ENCODE data around the gene COL18A1. TPM values are rescaled to one million over a fixed set of nuclear protein-coding genes. Genes with fewer than 3 reads are reported as not detected.

COL18A1 gene
- total and polyA plus RNA-seq, 2 of the 8 experiments (the other 6 are each of a cell fraction or from before 2014, with no cell fraction given): 145 to 201 TPM

GRCh38 chr21:45454926-45455673 lies 50.1 kb downstream of the COL18A1 start:
- Histone ChIP-seq H4K8ac (ENCODE audit: extremely low read depth, insufficient read depth, low read length) (no peak overlapping the region), H3K4ac (replicated peaks; ENCODE audit: insufficient read length, low read depth, low read length) (no peak overlapping the region), H3K18ac (ENCODE audit: extremely low read depth, low read length) (no peak overlapping the region), H3K4me3 (ENCODE audit: extremely low read depth in 1 of 4, insufficient read depth in 2 of 4, low read depth in 3 of 4, low read length in 4 of 4) (no peak overlapping the region), H3K79me1 (ENCODE audit: low read depth, low read length) (peaks cover 21% of the 10 kb centered on the region), H3K4me2 (ENCODE audit: insufficient read depth in 1 of 2, low read depth in 2 of 2, low read length in 2 of 2) (no peak overlapping the region), H3K23me2 (ENCODE audit: low read depth, low read length) (peaks cover 4% of the 10 kb centered on the region; the same call in 1 of the 2 replicates), H2BK12ac (ENCODE audit: low read depth, low read length) (no peak overlapping the region), H2BK5ac (ENCODE audit: low read depth, low read length) (no peak overlapping the region), H3K9me3 (ENCODE audit: insufficient read depth in 2 of 2, low read depth in 1 of 2, low read length in 1 of 2) (peaks cover 0 to 10% of the 10 kb centered on the region in 2 experiments; a peak in 2 of 4 replicates), H3K14ac (ENCODE audit: insufficient read length) (no peak overlapping the region), H4K5ac (ENCODE audit: insufficient read length, low read depth, low read length) (no peak overlapping the region), H2BK120ac (replicated peaks; ENCODE audit: low read depth, low read length) (no peak overlapping the region), H4K91ac (replicated peaks; ENCODE audit: insufficient read length, low read length) (peak overlapping the region; percentile 54), H3K36me3 (ENCODE audit: control insufficient read depth in 2 of 4, insufficient read depth in 4 of 4, low read length in 3 of 4) (peaks cover 0 to 14% (median 2%) of the 10 kb centered on the region in 4 experiments; a peak in 5 of 8 replicates), H3K4me1 (replicated peaks in 1 of 4; ENCODE audit: control insufficient read depth in 3 of 4, insufficient read depth in 4 of 4, low read length in 3 of 4) (no peaks in the 10 kb centered on the region; a peak in 1 of 7 replicates), H2BK15ac (ENCODE audit: low read length) (no peak overlapping the region), H3K56ac (replicated peaks; ENCODE audit: insufficient read length, low read depth, low read length) (no peak overlapping the region), H4K20me1 (replicated peaks in 1 of 2; ENCODE audit: control insufficient read depth in 1 of 2, insufficient read depth in 2 of 2, low read length in 2 of 2) (peaks cover 19 to 43% of the 10 kb centered on the region in 2 experiments), H3K27ac (ENCODE audit: low read depth, low read length) (no peak overlapping the region), H3K79me2 (ENCODE audit: control insufficient read depth in 1 of 2, insufficient read depth in 2 of 2, low read length in 2 of 2) (peaks cover 11 to 64% of the 10 kb centered on the region in 2 experiments), H3K23ac (ENCODE audit: insufficient read length) (no peak overlapping the region), H2AFZ (ENCODE audit: low read length) (no peak overlapping the region), H2BK20ac (ENCODE audit: low read length) (no peak overlapping the region), H3K9ac (replicated peaks in 1 of 4; ENCODE audit: extremely low read depth in 1 of 4, low read depth in 3 of 4, low read length in 3 of 4) (no peak overlapping the region; a peak in 1 of 7 replicates), H3K27me3 (replicated peaks in 1 of 4; ENCODE audit: control insufficient read depth in 3 of 4, extremely low read depth in 1 of 4, insufficient read depth in 3 of 4, low read length in 3 of 4) (no peaks in the 10 kb centered on the region), H2AK5ac (ENCODE audit: low read depth, low read length) (no peak overlapping the region)
- 90% methylated on average over 23 of the region's 23 CpGs; no CpG with 5 or more reads in 1 of the 2 experiments for WGBS, 2 experiments (ENCODE audit: extremely low coverage in 1 of 2, insufficient coverage in 1 of 2, insufficient read length in 1 of 2, insufficient replicate concordance in 2 of 2, low coverage in 1 of 2, low lambda C conversion rate in 2 of 2, missing lambda C conversion rate in 1 of 2)
- ChIA-PET CTCF (ENCODE audit: partially characterized antibody) (interaction anchor here (0.9 to 2.1 kb wide), 6 partner anchors 15 to 456 kb away, joined by 3 to 6 read pairs (median 3); no protein-coding TSS in a partner anchor), POLR2A (ENCODE audit: partially characterized antibody) (interaction anchor here (0.8 to 0.9 kb wide), 3 partner anchors 12 to 49 kb away, joined by 3 to 4 read pairs (median 3); no protein-coding TSS in a partner anchor)
- FAIRE-seq (no peak), DNase-seq (ENCODE audit: low read depth in 1 of 2, low spot score in 2 of 2) (no peak)

All from H1 (cell line).